ENCODE measurements around the gene UBA1. TPM values are rescaled to one million over a fixed set of nuclear protein-coding genes. Genes with fewer than 3 reads are reported as not detected.

The UBA1 gene
- total RNA-seq, 1 experiment from 2014 or later: 275 TPM

- TF ChIP-seq ELF1 (IDR thresholded peaks at IDR 0.05; ENCODE audit: borderline replicate concordance, low read depth): no peak
- no peak for TF ChIP-seq EZH2phosphoT487 (IDR thresholded peaks at IDR 0.05; ENCODE audit: borderline replicate concordance)
- no peak for TF ChIP-seq CTCF (IDR thresholded peaks at IDR 0.05 in 2 of 3, conservative IDR thresholded peaks at IDR 0.05 in 1 of 3; ENCODE audit: borderline replicate concordance in 1 of 3, insufficient read depth in 1 of 3, low read depth in 2 of 3, low read length in 2 of 3)
- TF ChIP-seq SRF (IDR thresholded peaks at IDR 0.05; ENCODE audit: low read depth): no peak
- no peak for TF ChIP-seq JUND (IDR thresholded peaks at IDR 0.05)
- no peak for TF ChIP-seq EGR1 (IDR thresholded peaks at IDR 0.05; ENCODE audit: low read depth)
- TF ChIP-seq POLR2AphosphoS5 (IDR thresholded peaks at IDR 0.05; ENCODE audit: low read depth, low read length): no peak
- ATAC-seq: no peak
Measured at GRCh38 chrX:47198026-47198686, 4.5 kb downstream of the UBA1 start.

More at GRCh38 chrX:47198026-47198686, 4.5 kb downstream of the UBA1 start:
- no peak overlapping the region for H3K27ac ChIP-seq (ENCODE audit: low read depth, low read length)
- H2AFZ ChIP-seq (ENCODE audit: low read depth, low read length, poor library complexity, severe bottlenecking): no peak overlapping the region
- intact Hi-C loops (cut with micrococcal nuclease): loop anchor here (10.0 kb wide), 1 partner anchor 557 kb away; no protein-coding TSS in a partner anchor
- peaks cover 16 to 41% of the 10 kb centered on the region in 2 experiments; a peak in 3 of 4 replicates for H3K36me3 ChIP-seq (ENCODE audit: control insufficient read depth in 1 of 2, insufficient read depth in 2 of 2, low read length in 2 of 2)
- ChIA-PET CTCF (no interaction called here), RAD21 (ENCODE audit: low non-redundant PET in 1 of 2, low total read pairs in 2 of 2, uncharacterized antibody in 2 of 2, unreplicated experiment in 2 of 2) (interaction anchor here in 1 of 2 experiments (0.5 kb wide), 1 partner anchor 326 kb away, joined by 5 read pairs; no protein-coding TSS in a partner anchor), POLR2A (no interaction called here)
- peaks cover 2 to 10% of the 10 kb centered on the region in 2 experiments; a peak in 1 of 4 replicates for H3K4me1 ChIP-seq (ENCODE audit: control insufficient read depth in 1 of 2, insufficient read depth in 2 of 2, low read length in 2 of 2)
- H4K20me1 ChIP-seq (ENCODE audit: insufficient read depth): no peaks in the 10 kb centered on the region
- H3K9ac ChIP-seq (ENCODE audit: low read length): no peak overlapping the region
- no peaks in the 10 kb centered on the region for H3K9me3 ChIP-seq (ENCODE audit: control insufficient read depth in 1 of 2, insufficient read depth in 1 of 2, low read depth in 1 of 2, low read length in 2 of 2)
- H3K27me3 ChIP-seq (ENCODE audit: insufficient read depth, low read length): no peaks in the 10 kb centered on the region
- no TSS peak for BruUV-seq (replicated peaks)
- no peak overlapping the region for H3K4me3 ChIP-seq (replicated peaks in 1 of 2; ENCODE audit: low read depth in 1 of 2, low read length in 2 of 2)
- no peak overlapping the region for H3K4me2 ChIP-seq (ENCODE audit: low read length)
- H3K9me2 ChIP-seq (ENCODE audit: insufficient read depth): no peaks in the 10 kb centered on the region
- H3K79me2 ChIP-seq (ENCODE audit: insufficient read depth, low read length): peaks cover 74% of the 10 kb centered on the region
- DNase-seq (ENCODE audit: low read depth, low spot score): no peak
